GF-D8 (cell line): Measurements from ENCODE around the gene ERP27.
A peak's percentile ranks its signal among the peaks of the same experiment; 100 is the strongest.

Experiments used
- DNase-seq: peaks from one replicate; lab custom pipeline; 2025; lab: John Stamatoyannopoulos, UW

The ERP27 gene

DNA sequence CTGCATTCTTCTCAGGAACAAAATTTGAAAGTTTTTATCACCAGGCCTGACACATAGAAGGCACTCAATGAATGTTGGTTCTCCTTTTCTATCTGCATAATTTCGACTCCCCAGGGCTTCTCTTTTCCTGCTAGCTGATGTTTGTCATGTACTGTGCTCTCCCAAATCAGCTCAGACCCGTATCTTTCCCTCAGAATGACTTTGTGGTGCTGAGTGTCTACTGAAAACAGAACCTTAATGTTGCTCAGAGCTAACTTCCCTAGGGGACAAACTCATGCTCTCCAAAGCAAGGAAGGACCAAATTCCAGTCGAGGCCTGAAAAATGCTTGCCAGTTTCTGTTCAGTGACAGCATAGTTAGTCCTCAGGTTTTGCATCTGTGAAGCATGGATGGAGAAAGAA lies 21.1 kb upstream of the ERP27 start:
- DNase-seq, result no peak

DNA sequence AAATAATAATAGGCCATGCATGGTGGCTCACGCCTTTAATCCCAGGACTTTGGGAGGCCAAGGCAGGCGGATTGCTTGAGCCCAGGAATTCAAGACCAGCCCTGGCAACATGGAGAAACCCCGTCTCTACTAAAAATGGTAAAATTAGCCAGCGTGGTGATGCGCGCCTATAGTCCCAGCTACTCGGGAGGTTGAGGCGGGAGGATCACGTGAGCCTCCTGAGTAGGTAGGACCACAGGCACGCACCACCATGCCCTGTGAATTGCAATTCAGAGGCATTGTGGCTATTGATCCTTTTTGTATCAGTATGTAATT lies 20.7 kb upstream of the ERP27 start:
- DNase-seq, result no peak

DNA sequence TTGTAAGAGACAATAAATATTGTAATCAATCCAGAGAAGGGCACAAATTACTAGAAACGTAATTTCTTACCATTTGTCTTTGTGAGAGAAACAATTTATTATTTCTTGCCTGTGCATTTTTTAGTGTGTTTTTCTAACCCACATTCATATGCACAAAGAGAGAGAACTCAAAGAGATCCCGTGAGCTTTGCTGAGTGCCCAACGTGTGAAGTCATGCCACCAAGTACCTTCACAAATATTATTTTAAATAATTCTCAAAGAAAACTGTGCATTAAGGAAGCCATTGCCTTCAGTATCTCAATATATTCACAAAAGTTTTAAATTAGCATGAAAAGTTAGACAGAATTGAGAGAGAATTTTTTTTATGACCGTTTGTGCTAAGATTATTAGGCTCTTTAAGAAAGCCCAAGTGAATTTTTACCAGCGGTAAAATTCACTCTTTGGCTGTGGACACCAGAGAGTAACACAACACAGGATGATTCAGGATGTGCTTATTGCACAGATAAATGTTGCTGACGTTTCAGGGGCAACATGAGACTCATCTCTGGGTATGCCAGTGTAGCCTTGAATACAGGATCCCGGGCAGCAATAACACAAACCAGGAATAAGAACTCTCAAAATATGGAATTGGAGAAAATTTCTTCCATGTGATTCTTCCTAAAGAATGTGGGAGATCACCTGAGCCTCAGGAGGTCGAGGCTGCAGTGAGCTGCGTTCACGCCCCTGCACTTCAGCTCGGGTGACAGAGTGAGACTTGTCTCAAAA lies 20.2 kb upstream of the ERP27 start:
- no peak for DNase-seq

DNA sequence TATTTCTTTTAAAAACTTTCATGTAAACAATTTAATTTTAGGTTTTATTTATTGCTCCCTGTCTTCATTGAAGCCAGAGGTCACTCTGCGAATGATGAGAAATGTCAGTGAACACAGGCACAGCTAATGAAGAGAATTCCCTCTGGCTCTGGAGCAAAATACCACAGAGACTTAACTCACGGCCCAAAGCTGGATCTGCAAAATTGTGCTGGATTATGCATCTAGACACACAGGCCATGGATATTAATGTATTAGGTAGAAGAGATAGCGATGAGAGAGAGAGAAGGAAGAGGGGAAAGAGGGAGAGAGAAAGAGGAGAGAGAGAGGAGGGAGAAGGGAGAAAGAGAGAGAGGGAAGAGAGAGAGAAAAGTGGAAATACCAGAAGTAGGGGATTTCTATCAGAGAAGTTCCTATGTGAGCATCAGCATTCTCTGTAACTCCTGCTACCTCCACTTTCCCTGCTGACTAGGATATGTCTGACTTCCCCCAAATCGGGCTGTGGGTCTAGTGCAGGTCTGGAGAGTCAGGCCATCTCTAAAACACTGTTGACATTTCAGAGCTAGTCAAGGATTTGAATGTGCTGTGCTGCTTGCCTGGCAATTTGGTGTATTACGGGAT lies 19.3 kb upstream of the ERP27 start:
- DNase-seq, result no peak

DNA sequence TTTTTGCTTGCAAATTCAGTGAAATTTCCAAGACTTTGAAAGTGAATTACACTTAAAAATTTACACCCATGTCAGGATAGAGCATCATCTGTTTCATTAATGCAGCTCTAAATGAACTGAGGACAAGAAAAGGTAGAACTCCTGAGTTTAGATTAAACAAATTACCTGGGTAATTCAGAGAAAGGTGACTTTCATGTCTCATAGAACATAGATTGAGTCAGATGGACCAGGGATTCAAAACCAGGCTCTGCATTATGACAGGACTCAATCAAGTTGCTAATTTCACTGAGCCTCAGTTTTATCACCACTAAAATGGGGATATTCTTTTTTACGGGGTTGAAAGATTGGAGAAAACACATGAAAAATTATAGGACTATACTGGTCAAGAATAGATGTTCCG lies 18.6 kb upstream of the ERP27 start:
- no peak for DNase-seq

DNA sequence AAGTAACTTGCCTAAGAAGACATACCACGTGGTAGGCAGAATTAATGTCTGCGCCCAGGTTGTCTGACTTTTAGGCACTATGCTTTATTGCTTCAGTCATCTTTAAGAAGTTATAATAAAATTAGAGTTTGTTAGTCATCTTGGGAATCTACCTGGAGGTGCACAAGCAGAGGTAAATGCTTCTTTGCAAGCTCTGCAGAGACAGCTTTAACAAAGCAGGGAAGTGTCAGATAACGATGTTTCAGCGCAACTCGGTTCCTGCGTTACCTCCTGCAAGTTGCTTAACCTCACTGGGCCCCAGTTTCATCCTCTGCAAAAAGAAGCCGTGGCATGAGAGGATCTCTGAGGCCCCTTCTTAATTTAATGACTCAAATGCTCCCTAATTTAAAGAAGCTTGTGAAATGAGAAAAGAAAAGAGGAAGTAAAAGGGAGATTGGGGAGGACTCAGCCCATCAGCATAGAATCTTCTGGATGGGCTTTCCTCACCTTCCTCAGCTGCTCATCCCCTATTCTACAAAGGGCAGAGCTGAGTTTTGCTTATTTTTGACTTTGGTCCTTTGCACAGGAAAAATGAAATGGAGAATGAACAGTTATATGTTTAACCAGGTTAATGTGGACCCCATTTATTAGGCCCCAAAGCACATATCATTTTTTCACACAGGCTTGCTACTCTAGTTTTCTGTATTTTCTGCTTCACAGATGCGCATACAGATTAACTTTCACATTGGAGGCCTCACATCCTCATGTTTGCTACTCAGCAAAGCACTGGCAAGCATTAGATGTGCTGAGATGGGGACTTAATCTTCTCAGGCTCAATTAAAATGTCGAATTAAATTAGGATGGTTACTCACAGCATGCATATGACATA lies 17.9 kb upstream of the ERP27 start:
- DNase-seq, result peak; percentile 42

DNA sequence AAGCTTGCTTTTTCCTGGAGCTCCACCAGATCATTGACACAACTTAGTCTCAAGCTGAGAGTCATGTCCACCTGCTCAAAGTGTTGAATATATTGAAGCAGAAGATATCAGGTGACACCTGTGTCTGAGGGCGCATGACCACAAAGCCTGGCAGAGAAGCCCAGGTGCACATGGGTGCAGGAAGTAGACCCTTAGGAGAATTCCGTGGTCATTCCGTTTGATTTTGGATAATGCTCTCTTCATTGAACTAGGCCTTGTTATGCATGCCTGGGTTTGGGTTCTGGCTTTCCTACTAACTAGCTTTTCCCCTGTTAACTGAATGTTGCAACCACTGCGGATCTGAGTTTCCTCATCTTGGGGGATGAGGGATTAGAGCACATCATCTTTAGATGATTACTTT lies 15.9 kb upstream of the ERP27 start:
- DNase-seq, result no peak

DNA sequence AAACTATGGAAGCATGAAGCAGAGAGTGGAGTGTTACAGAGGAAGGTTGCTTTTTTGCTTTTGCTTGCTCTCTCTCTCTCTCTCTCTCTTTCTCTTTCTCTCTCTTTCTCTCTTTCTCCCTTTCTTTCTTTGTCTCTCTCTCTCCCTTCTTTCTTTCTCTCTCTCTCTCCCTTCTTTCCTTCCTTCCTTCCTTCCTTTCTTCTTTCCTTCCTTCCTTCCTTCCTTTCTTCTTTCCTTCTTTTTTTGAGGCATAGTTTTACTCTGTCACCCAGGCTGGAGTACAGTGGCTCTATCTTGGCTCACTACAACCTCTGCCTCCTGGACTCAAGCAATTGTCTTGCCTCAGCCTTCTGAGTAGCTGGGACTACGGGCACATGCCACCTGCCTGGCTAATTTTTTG lies 15.4 kb upstream of the ERP27 start:
- DNase-seq, result no peak

DNA sequence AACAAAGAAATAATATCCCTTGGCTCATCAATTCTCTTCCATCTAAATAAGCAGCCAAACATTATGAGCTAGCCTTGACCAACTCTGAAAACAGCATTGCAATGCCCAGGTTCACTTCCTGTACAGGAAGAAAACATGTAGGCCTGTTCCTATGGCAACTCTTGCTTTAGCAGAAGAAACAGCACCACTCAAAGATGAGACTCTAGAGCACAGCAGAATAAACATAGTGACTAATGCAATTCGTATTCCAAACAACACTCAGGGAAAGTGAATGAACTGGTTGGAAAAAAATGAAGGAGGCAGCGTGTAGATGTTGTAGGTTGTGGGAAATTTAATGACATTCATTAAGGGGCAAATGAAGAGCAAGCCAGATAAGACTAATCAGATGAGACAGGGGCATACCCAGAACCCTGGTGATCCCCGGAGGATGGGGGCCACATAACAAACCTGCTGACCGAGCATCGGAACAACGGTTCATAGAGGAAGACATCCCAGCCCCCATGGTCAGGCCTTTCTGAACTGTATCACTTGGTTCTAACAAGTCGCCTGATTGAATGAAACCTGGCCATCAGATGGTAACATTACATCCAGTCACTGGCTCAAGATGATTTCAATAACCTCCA lies 14.1 kb upstream of the ERP27 start:
- peak; percentile 14 for DNase-seq

DNA sequence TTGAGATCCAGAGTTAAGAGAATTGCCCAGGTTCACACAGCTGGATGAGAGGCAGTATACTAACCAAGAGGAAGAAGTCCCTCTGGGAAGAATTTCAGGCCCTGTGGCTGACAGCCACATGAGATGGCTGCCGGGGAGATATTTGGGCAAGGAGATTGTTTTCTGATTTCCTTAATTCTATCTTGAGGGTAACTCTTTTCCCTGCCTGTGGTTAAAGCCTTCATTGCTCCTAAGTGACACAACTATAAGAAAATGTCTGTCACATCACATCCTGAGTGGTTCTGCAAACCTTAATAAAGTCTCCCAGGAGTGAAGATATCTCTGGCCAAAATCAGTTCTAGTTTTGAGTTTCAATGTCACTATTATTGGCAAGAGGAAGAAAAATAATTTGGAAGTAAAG lies 13.5 kb upstream of the ERP27 start:
- no peak for DNase-seq

DNA sequence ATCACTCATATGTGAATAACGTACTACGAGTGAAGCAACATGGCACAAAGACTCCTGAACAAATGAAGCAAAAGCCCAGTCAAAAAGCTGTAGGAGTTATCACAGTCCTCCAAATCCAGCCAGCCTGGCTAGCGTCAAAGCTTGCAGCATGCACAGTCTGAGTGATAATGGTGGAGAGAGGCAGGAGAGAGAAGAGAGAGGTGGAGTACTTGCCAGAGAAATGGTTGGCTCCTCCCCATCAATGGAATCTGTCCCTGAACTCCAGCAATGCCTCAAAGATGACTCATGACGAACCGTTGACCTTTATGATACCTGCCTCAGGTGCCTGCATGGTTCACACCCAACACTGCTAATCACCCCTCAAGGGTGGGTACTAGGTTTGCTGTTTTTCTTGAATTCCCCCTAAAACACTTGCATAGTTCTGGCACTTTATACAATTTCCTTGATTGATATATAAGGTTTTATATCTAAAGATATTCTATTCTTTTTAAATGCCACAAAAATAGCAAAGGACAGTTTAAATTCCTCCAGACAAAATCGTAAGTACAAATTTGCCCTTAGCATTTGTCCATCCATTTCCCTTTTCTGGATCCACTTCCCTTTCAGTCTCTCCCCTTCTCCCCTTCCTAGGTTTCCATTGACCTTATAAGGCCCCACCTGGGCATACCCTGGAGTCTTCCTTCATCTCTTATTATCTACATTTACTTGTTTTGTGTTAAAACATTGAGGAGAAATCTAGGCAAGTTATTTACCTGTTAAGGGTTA lies 12.8 kb upstream of the ERP27 start:
- DNase-seq, result no peak

DNA sequence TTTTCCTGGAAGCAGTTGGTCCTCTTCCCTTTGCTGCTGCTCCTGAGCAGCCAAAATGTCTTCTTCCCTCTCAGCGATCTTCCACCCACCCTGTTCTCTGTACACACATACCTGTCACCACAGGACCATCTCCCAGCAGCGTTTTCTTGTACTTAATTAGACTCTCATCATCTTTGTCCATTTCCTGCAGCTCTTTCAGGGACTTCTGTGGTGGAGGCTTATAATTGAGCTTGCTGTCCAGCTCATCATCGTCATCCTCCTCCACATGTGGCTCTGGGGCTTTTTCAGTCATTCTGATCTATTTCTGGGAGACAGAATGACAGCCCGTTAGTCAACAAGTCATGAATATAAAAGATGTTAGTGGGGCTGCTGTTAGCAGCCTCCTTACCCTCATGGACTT lies 12.1 kb upstream of the ERP27 start:
- no peak for DNase-seq

DNA sequence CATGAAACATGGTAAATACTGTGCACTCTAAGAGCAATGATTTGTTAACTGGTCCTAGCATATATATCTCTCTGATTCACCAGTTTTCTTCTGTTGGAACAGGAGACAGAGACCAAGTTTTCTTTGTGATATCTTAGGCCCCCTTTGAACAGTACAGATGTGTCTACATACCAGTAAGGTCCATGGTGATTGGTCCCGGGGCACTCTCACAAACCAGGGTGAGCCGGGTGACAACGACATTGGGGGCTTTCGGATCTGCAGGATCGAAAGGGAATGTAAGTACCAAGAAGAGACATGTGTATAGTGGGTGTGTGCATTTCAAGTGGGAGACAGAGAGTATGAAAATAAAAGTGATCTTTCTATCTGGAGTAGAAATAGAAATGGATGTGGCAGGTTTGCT lies 11.3 kb upstream of the ERP27 start:
- DNase-seq, result no peak

DNA sequence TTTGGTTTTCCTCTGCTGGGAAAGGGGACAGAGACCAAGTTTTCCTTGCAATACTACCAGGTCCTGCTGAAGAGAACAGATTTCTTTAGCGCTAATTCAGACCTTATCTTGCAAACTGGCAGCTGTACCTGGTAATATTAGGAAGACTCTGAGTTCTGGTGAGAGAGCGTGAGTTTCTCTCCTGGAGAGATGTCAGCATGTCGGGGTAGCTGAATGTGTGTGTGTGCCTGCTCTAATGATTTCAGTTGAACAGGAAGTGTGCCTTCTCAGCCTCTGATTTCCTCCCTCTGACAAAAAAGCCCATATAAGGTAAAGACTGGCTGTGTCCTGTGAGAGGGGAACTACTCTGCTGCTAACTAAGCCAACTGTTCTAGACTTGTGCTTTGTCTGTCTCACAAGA lies 10.3 kb upstream of the ERP27 start:
- DNase-seq, result peak; percentile 78

DNA sequence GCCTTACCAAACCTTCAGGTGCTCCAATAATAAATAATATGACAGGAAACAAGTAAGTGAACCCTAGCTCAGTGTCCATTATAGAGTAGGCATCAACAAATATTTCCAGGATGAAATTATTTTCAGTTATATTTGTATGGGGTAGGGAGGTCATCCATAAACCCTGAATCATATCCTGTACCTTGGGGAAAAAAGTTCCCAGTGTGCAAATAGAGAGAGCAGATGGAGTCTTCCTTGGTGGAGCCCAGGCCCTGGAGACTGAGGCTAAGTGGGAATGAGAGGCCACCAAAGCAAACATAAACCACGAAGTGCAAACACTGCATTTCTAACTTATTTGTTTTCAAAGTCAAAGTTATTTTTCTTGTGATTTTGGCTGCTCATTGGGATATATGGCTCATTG lies 8.5 kb upstream of the ERP27 start:
- DNase-seq, result no peak

DNA sequence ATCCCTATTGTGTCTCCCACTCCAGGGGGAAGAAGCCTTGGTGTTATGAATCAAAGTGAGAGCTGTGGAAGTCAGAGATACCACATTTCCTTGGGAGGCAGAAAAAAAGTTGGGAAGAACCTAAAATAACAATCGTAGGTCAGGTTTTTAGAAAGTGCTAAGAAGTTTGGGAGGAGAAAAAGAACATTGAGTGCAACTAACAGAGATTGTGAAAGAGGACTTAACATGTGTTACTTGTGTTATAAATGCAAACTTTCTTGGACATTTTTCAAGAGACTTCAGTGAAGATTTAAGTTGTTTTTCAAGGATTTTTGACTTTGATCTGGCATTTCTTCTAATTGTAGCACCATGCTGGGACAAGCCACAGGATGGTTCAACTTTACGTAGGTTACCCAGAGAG lies 7.8 kb upstream of the ERP27 start:
- DNase-seq, result no peak

DNA sequence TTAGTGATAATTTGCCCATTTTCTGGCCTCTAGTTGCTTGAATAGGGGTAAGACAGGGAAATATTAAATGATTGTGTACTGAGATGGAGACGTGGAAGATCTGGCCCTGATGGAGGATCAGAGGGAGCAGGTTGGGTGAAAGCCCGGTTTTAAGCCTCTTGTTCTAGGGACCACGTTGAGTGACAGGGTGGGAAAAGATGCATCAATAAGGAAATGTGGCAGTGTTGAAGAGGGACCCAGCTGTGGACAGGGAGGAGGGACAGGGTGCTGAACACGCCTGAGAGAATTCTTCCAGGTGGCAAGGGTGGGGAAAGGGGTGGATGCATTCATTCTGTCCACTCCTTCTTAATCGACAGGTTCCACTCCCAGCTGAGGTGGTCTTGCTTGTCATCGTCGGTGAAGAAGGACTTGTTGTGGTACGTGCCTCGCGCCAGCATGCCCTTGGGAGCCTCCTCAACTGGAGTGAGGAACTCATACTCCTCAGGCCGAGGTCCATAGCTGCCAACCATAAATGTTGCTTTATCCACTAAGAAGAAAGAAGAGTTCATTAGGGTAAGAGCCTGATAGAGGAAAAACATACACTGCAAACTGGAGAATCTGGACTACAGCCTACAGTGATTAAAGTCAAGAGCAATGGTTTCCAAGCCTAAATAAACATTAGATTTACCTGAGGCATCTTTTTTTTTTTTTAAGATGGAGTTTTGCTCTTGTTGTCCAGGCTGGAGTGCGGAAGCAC lies 4.0 kb upstream of the ERP27 start:
- DNase-seq, result no peak

DNA sequence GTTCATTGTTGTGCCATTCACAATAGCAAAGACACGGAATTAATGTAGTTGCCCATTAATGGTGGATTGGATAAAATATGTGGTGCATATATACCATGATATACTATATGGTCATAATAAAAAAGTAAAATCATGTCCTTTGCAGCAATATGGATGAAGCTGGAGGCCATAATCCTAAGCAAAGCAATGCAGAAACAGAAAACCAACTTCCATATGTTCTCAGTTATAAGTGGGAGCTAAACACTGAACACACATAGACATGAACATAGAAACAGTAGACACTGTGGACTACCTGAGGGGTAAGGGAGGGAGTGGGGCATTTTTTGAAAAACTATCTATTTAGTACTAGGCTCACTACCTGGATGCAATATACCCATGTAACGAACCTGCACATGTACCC lies 3.0 kb upstream of the ERP27 start:
- DNase-seq, result no peak

DNA sequence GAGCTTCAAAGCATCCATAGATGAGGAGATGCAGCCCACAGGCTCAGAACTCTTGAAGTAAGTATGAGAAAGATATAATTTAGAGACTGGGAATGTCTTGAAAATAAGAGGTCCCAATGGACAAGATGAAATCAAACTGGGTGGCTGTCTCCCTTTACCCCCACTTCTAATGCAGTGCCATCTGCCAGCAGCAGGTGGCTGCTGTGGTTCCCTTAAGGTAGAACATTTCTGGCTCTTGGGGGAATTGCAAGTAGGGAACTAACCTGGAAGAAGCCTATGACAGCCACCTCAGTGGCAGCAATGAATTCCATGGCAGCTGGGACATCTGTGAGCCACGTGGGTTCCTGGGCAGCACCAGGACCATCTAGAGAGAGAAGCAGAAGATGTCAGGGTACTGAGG lies 648 bp downstream of the ERP27 start:
- no peak for DNase-seq

DNA sequence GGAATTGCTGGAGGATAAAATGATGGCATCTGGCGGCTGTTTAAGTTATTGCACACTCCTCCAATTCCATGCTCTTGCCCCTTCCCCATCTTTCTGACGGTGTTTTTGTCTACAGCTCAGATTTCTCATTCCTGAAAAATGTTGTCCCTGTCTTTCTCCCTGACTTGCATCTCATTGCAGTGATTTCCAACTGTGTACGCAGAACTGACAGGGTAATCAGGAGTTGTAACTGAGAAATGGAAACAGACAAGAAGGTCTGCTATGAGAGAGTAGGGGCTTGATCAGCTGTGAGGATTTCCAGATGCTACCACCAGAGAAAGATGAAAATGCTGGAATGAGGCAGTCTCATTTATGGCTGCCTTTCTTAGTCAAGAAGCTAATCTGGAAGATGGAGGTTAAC lies 1.3 kb downstream of the ERP27 start:
- DNase-seq, result no peak

DNA sequence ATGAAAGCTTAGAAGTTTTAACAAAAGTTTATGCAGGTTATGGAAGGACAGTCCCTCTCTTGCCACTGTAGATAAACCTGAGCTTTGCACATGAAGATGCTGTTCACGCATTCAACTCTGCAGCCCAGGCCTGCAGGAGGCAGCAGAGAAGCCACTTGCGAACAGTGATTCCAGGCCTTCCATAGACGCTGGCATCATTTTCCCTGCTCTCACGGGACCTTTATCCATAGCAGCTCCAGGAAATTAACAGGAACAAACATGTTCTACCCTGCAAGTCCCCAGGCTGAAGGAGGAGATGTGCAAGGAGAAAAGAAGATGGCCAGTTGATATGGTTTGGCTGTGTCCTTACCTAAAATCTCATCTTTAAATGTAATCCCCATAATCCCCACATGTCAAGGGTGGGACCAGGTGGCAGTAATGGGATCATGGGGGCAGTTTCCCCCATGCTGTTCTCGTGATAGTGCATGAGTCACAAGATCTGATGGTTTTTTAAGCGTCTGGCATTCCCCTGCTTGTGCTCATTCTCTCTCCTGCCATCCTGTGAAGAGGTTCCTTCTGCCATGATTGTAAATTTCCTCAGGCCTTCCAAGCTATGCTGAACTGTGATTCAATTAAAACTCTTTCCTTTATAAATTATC lies 2.0 kb downstream of the ERP27 start:
- no peak for DNase-seq
